Thymus (tissue), 11 donors: ENCODE data around the gene COL4A1. TPM values are rescaled to one million over a fixed set of nuclear protein-coding genes. Genes with fewer than 3 reads are reported as not detected.

Experiments
- DNase-seq, 9 donors: peaks; one replicate each; pipeline ENCODE4 v3.0.0-alpha.2; 2013; ENCODE audit warnings: low spot score in 9 of 9, low read depth in 6 of 9, missing footprints in 1 of 9
- H3K27ac ChIP-seq, 2 donors: one replicate each; pipeline ENCODE4 v1.5.1; 2013; ENCODE audit warnings: control low read depth in 1 of 2, low read depth in 1 of 2, low read length in 1 of 2, mild to moderate bottlenecking in 1 of 2, moderate library complexity in 1 of 2
- H3K27me3 ChIP-seq, 2 donors: one replicate each; pipeline ENCODE4 v1.5.1; 2013; ENCODE audit warnings: low read length in 1 of 2; ENCODE audit not compliant: control insufficient read depth in 2 of 2, insufficient read depth in 1 of 2
- H3K36me3 ChIP-seq, 2 donors: one replicate each; pipeline ENCODE4 v1.5.1; 2013; ENCODE audit warnings: low read length in 1 of 2, mild to moderate bottlenecking in 1 of 2, moderate library complexity in 1 of 2; ENCODE audit not compliant: control insufficient read depth in 2 of 2, insufficient read depth in 2 of 2
- H3K4me1 ChIP-seq, 2 donors: one replicate each; pipeline ENCODE4 v1.5.1; 2013; ENCODE audit warnings: low read length in 2 of 2; ENCODE audit not compliant: control insufficient read depth in 2 of 2, insufficient read depth in 2 of 2
- H3K4me3 ChIP-seq, 2 donors: one replicate each; pipeline ENCODE4 v1.5.1; 2013; ENCODE audit warnings: low read length in 2 of 2, control low read depth in 1 of 2, mild to moderate bottlenecking in 1 of 2
- H3K9me3 ChIP-seq, 2 donors: one replicate each; pipeline ENCODE4 v1.5.1; 2013; ENCODE audit warnings: low read length in 1 of 2, mild to moderate bottlenecking in 1 of 2; ENCODE audit not compliant: control insufficient read depth in 2 of 2, insufficient read depth in 1 of 2
- WGBS: extraction: QIAGEN DNeasy Blood & Tissue Kit; methylation state at CpG from one replicate; pipeline ENCODE4 v1.1.7; 2013; 5-methylcytosine and 5-hydroxymethylcytosine counted together
- polyA plus RNA-seq: library from polyadenylated mRNA; stranded (reverse); fragments of 200-250 nt; gene quantifications from one replicate; pipeline ENCODE4 v1.2.3, GENCODE V29; 2013
- total RNA-seq: library from RNA; stranded (reverse); fragments of 120-200 nt; gene quantifications from one replicate; pipeline ENCODE4 v1.2.4, GENCODE V29; 2013
- donor health status: healthy.

COL4A1 gene
- total and polyA plus RNA-seq, 2 donors = 63.0 to 95.2 TPM

GRCh38 chr13:110109910-110110309, 197.0 kb downstream of the COL4A1 start:
- Histone ChIP-seq H3K4me1 (peaks cover 0 to 3% of the 10 kb centered on the region in 2 donors), H3K27me3 (no peaks in the 10 kb centered on the region), H3K9me3 (no peaks in the 10 kb centered on the region), H3K27ac (no peak overlapping the region), H3K36me3 (no peaks in the 10 kb centered on the region), H3K4me3 (no peak overlapping the region)
- WGBS = 88% methylated on average over 15 of the region's 15 CpGs
- no peak for DNase-seq

- Histone ChIP-seq H3K27ac (no peak overlapping the region), H3K4me3 (no peak overlapping the region), H3K36me3 (no peaks in the 10 kb centered on the region), H3K9me3 (no peaks in the 10 kb centered on the region), H3K4me1 (peaks cover 0 to 3% of the 10 kb centered on the region in 2 donors), H3K27me3 (no peaks in the 10 kb centered on the region)
- 62% methylated on average over 10 of the region's 10 CpGs for WGBS
- DNase-seq = no peak
These were observed 197.7 kb downstream of the COL4A1 start for GRCh38 chr13:110109140-110109783.

- WGBS = 91% methylated on average over 6 of the region's 6 CpGs
- Histone ChIP-seq H3K4me1 (peaks cover 0 to 3% of the 10 kb centered on the region in 2 donors), H3K27me3 (no peaks in the 10 kb centered on the region), H3K36me3 (no peaks in the 10 kb centered on the region), H3K4me3 (no peak overlapping the region), H3K9me3 (no peaks in the 10 kb centered on the region), H3K27ac (no peak overlapping the region)
- DNase-seq = peak in 2 of 9 donors; percentile 13 to 22
These were observed 198.4 kb downstream of the COL4A1 start for GRCh38 chr13:110108348-110109139.

GRCh38 chr13:110107568-110108347, 199.2 kb downstream of the COL4A1 start:
- peaks cover 0 to 3% of the 10 kb centered on the region in 2 donors for H3K4me1 ChIP-seq
- no peak for DNase-seq
- H3K4me3 ChIP-seq = no peak overlapping the region
- no peaks in the 10 kb centered on the region for H3K36me3 ChIP-seq
- WGBS = 97% methylated on average over 22 of the region's 22 CpGs
- H3K27ac ChIP-seq = no peak overlapping the region
- no peaks in the 10 kb centered on the region for H3K9me3 ChIP-seq
- no peaks in the 10 kb centered on the region for H3K27me3 ChIP-seq

GRCh38 chr13:110106726-110107125, 200.2 kb downstream of the COL4A1 start:
- 85% methylated on average over 7 of the region's 7 CpGs for WGBS
- H3K4me3 ChIP-seq = no peak overlapping the region
- H3K36me3 ChIP-seq = no peaks in the 10 kb centered on the region
- peaks cover 0 to 3% of the 10 kb centered on the region in 2 donors for H3K4me1 ChIP-seq
- peaks cover 0 to 4% of the 10 kb centered on the region in 2 donors for H3K9me3 ChIP-seq
- H3K27ac ChIP-seq = no peak overlapping the region
- no peaks in the 10 kb centered on the region for H3K27me3 ChIP-seq
- DNase-seq = no peak

GRCh38 chr13:110105136-110105535, 201.8 kb downstream of the COL4A1 start:
- WGBS = 96% methylated on average over 6 of the region's 6 CpGs
- Histone ChIP-seq H3K27me3 (no peaks in the 10 kb centered on the region), H3K27ac (no peak overlapping the region), H3K9me3 (peaks cover 0 to 4% of the 10 kb centered on the region in 2 donors), H3K4me1 (peaks cover 0 to 3% of the 10 kb centered on the region in 2 donors), H3K4me3 (no peak overlapping the region), H3K36me3 (no peaks in the 10 kb centered on the region)
- DNase-seq = no peak

- Histone ChIP-seq H3K4me3 (no peak overlapping the region), H3K36me3 (no peaks in the 10 kb centered on the region), H3K4me1 (no peaks in the 10 kb centered on the region), H3K9me3 (peaks cover 0 to 4% of the 10 kb centered on the region in 2 donors), H3K27ac (no peak overlapping the region), H3K27me3 (no peaks in the 10 kb centered on the region)
- 68% methylated on average over 2 of the region's 2 CpGs for WGBS
- no peak for DNase-seq
These were observed 203.4 kb downstream of the COL4A1 start for GRCh38 chr13:110103534-110103933.

GRCh38 chr13:110103026-110103425, 203.9 kb downstream of the COL4A1 start:
- Histone ChIP-seq H3K4me1 (no peaks in the 10 kb centered on the region), H3K9me3 (peaks cover 0 to 6% of the 10 kb centered on the region in 2 donors), H3K4me3 (no peak overlapping the region), H3K27ac (no peak overlapping the region), H3K36me3 (no peaks in the 10 kb centered on the region), H3K27me3 (no peaks in the 10 kb centered on the region)
- no peak for DNase-seq
- 86% methylated on average over 5 of the region's 5 CpGs for WGBS

- H3K27me3 ChIP-seq = no peaks in the 10 kb centered on the region
- DNase-seq = no peak
- H3K4me3 ChIP-seq = no peak overlapping the region
- no peak overlapping the region for H3K27ac ChIP-seq
- H3K36me3 ChIP-seq = no peaks in the 10 kb centered on the region
- H3K9me3 ChIP-seq = peaks cover 0 to 6% of the 10 kb centered on the region in 2 donors
- WGBS = 94% methylated on average over 4 of the region's 4 CpGs
- no peaks in the 10 kb centered on the region for H3K4me1 ChIP-seq
These were observed 204.9 kb downstream of the COL4A1 start for GRCh38 chr13:110102053-110102452.
